Raji (cell line): ENCODE measurements around the gene TFB1M.

Source experiments
- POLR2A ChIP-seq: IDR thresholded peaks from 2 replicates; pipeline ENCODE4 v1.6.1; 2011; ENCODE audit warnings: low read depth, low read length, control low read depth; ENCODE audit not compliant: insufficient read depth

The TFB1M gene

DNA sequence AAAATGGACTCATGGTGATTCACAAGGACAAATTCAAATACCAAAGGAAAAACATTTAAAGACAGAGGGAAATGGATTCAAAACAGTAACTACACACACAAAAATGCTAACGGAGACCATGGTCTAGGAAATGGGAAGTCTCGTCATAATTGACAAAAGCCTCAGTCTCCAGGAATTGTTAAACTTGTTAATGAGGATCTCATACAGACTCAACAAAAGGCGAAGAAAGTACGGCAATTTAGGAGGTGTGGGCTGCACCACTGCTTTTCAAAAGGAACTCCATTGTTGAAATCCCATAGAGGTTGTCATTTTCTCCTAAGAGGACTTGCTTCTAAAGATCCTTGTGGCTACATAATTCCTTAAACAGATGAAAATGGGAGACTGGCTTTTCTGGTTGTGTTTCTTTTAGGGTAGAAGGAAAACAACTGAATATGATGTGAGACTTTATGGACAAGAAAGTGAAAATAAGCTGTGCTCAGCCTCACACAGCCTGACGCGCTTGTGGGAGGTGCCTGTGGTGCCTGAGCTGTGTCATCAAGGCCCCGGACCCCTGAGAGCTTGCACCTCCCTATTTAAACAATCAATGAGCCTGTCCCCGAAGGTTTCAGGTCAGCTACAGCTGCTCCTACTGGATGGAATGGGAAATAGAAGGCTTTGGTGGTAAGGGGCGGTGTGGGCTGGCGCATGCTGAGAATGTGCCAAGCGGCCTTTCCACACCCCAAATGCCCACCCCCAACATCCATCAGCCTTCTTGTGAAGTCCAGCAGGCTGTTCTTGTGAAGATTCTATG is 53.0 kb downstream of the TFB1M start:
- no peak for TF ChIP-seq POLR2A

- no peak for TF ChIP-seq POLR2A
Measured at GRCh38 chr6:155260686-155261085, 53.6 kb downstream of the TFB1M start.

- TF ChIP-seq POLR2A: no peak
Measured at GRCh38 chr6:155259897-155260296, 54.4 kb downstream of the TFB1M start.

DNA sequence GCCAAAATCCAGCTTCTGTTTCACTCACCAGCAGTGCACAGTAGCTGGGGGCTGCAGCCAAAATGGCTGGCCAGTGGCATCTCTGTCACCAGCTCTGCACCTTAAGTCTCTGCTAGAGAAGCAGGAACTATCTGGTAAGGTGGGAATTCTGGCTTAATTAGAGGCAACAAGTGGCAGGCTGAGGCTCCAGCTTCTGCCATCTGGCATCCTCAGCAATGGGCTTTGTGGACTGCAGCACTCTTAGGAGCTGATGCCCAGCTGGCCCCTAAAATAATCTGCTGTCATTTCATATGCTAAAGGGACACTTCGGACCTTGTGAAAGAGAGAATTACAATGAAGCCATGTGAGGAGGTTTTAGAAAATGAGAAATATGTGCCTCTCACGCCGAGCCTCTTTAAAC is 55.1 kb downstream of the TFB1M start:
- TF ChIP-seq POLR2A: no peak

GRCh38 chr6:155257796-155258195 is 56.5 kb downstream of the TFB1M start:
- TF ChIP-seq POLR2A: no peak

DNA sequence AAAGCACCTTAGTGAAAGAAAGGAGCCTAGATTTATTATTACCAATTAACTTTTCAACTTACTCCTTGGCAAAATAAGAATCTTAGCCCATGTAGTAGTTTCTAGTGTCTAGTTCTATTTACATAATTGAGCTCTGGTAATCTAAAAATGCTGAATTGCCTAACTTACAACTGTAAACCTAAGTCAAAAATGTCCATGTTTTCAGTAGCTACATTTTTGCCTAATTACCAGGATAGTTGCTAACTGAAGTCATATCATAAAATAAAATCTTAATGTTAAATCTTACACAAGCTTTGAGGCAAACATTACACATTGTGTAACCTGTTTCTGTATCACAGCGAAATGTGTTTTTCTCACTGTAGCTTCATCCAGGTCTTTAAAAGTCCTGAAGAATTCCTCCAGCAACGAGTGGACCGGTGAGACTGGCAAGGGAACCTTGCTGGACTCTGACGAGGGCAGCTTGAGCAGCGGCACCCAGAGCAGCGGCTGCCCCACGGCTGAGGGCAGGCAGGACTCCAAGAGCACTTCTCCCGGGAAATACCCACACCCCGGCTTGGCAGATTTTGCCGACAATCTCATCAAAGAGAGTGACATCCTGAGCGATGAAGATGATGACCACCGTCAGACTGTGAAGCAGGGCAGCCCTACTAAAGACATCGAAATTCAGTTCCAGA is 58.0 kb downstream of the TFB1M start:
- TF ChIP-seq POLR2A: no peak

GRCh38 chr6:155254139-155254538 is 60.1 kb downstream of the TFB1M start:
- no peak for TF ChIP-seq POLR2A

- TF ChIP-seq POLR2A: no peak
Measured at GRCh38 chr6:155253337-155253736, 60.9 kb downstream of the TFB1M start.

DNA sequence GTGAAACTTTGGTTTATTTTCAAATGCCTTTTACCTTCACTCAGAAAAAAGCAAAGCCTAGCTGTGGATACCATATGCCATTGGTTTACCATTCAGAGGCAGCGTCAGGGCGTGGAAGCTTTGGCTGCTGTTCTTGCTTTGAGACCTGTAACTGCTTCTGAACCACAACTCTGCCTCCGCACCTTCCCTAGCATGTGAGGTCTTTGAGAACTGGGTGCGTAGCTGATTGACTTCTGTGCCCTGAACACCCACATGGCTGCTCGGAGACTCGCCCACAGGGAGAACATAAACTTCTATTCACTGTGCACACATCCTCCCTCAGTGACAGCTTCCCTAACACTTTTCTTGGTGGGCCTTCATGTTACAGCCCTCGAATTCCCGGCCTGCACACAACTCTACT is 61.7 kb downstream of the TFB1M start:
- no peak for TF ChIP-seq POLR2A

GRCh38 chr6:155250701-155251381 is 63.4 kb downstream of the TFB1M start:
- TF ChIP-seq POLR2A: no peak

GRCh38 chr6:155248008-155249001 is 66.0 kb downstream of the TFB1M start:
- 0 out of 2 replicates have a peak, but pooled peaks have one; percentile 11 for TF ChIP-seq POLR2A

DNA sequence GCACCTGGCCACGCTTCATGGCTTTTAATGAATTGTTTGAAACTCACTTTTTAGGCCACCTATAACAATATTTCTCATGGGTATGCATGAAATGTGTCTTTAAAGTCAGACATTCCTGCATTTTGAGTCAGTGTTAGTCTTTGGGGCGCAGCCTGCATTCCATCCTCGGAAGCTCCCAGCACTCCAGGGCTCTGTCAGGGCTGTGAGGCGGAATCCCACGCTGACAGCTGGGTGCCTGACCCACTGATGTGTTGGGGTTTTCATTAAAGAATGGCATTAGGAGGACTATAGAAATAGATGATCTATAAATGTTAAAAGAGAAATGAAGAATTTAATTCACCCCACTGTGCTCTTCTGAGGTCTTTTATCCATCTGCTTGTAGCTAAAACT is 66.7 kb downstream of the TFB1M start:
- TF ChIP-seq POLR2A: no peak

GRCh38 chr6:155246825-155247224 is 67.5 kb downstream of the TFB1M start:
- no peak for TF ChIP-seq POLR2A

DNA sequence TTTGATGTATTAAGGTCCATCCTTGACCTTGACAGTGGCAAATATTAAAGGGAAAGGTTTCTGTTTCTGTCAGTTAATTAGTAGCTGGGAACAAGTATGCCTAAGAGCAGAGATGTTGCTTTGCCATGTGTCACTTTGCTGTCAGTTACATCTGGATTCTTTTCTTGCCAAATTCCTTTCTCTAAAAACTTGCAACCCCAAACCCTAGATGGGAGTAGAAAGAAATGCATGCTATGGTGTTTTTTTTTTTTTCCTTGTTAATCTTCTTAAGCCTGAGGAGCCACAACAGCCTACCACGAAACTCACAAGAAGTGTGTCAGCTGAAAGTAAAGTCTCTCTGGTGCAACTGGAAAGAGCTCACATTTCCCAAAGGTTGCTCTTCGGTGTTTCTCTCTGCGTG is 68.5 kb downstream of the TFB1M start:
- TF ChIP-seq POLR2A: no peak

DNA sequence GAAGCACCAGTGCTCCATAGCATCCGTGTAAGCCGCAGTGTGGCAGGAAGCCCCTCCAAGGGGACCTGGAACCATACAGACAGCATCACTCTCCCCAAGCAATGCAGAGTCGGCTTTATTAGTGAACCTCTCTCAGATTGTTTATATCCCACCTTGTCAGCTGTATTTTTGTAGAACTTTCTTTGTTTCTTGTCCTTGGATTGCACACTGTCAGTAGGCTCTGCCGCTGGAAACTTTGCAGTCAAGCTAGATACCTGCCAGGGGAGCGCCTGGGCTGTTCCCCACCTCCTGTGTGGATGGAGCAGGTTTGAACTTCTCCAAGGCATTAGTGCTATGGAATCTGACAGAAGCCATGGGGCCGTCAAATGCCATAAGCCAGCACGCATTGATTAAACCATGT is 69.1 kb downstream of the TFB1M start:
- TF ChIP-seq POLR2A: no peak

GRCh38 chr6:155244434-155244833 is 69.8 kb downstream of the TFB1M start:
- no peak for TF ChIP-seq POLR2A
